GM12878 (cell line): ENCODE data around the gene KMO. TPM values are rescaled to one million over a fixed set of nuclear protein-coding genes. Genes with fewer than 3 reads are reported as not detected.

Source experiments
- ATAC-seq: fragments of 200-7000 bp; cut with Tn5 transposase; 3 replicates; pipeline ENCODE4 v1.9.1; 2020; ENCODE audit warnings: mild to moderate bottlenecking, moderate library complexity
- BruUV-seq: library from RNA; stranded (reverse); fragments of 400-500 nt; replicated peaks from 2 replicates; lab custom pipeline; 2021; lab: Mats Ljungman, UMichigan
- CTCF ChIA-PET: fragments of 300-600 bp; sonication (Branson Sonifier 250); formaldehyde crosslinking; extraction: SDS; loops from one replicate; lab custom pipeline; 2021; ENCODE audit warnings: inconsistent platforms; lab: Yijun Ruan, JAX
- POLR2A ChIA-PET: fragments of 350-600 bp; formaldehyde crosslinking; extraction: SDS; loops from one replicate; lab custom pipeline; 2021; ENCODE audit warnings: inconsistent platforms; lab: Charles Lee
- RAD21 ChIA-PET: fragments of 300-600 bp; sonication (Branson Sonifier 250); formaldehyde crosslinking; loops from one replicate; lab custom pipeline; 2023; ENCODE audit warnings: antibody characterized with exemption; ENCODE audit not compliant: unreplicated experiment; lab: Charles Lee
- SMC1A ChIA-PET: fragments of 300-600 bp; sonication (Branson Sonifier 250); formaldehyde crosslinking; loops from one replicate; lab custom pipeline; 2023; ENCODE audit not compliant: unreplicated experiment, uncharacterized antibody; lab: Charles Lee
- DNase-seq: peaks from one replicate; pipeline ENCODE4 v3.0.0-alpha.2; 2011; ENCODE audit warnings: low read depth, low spot score
- FAIRE-seq: peaks from 3 replicates; lab custom pipeline; 2011; peaks lifted over from hg19 to GRCh38; lab: Jason Lieb, UNC
- H2AFZ ChIP-seq: 2 replicates; pipeline ENCODE4 v1.6.0; 2011; ENCODE audit warnings: low read depth, low read length, control low read depth; ENCODE audit not compliant: control insufficient read depth
- H3K27ac ChIP-seq: 2 replicates; pipeline ENCODE4 v1.5.1; 2011; ENCODE audit warnings: control low read depth; ENCODE audit not compliant: control insufficient read depth, insufficient read depth
- H3K27me3 ChIP-seq, 2 experiments: replicated peaks in 1 of 2; 2 replicates each; pipeline versions ENCODE4 v1.6.0 to v1.6.1; 2011; ENCODE audit warnings: low read length in 1 of 2; ENCODE audit not compliant: control insufficient read depth in 2 of 2, insufficient read depth in 2 of 2
- H3K36me3 ChIP-seq, 2 experiments: 2 replicates each; pipeline ENCODE4 v1.5.1; 2011; ENCODE audit warnings: low read length in 1 of 2; ENCODE audit not compliant: control insufficient read depth in 2 of 2, insufficient read depth in 2 of 2
- H3K4me1 ChIP-seq: 2 replicates; pipeline ENCODE4 v1.6.1; 2011; ENCODE audit warnings: mild to moderate bottlenecking, low read length, moderate library complexity, mixed read lengths; ENCODE audit not compliant: control insufficient read depth, insufficient read depth
- H3K4me2 ChIP-seq: 2 replicates; pipeline ENCODE4 v1.6.0; 2011; ENCODE audit warnings: control low read depth; ENCODE audit not compliant: control insufficient read depth, insufficient read depth
- H3K4me3 ChIP-seq: fragments of 200-600 bp; sonication (generic); 2 replicates; pipeline ENCODE4 v1.5.1; 2016
- H3K79me2 ChIP-seq: 2 replicates; pipeline ENCODE4 v1.6.0; 2011; ENCODE audit warnings: low read length; ENCODE audit not compliant: control insufficient read depth, insufficient read depth
- H3K9ac ChIP-seq: 2 replicates; pipeline ENCODE4 v1.8.0; 2011; ENCODE audit warnings: low read length, control low read depth, mixed read lengths; ENCODE audit not compliant: control insufficient read depth, insufficient read depth
- H3K9me3 ChIP-seq: replicated peaks from 3 replicates; pipeline ENCODE4 v1.5.1; 2011; ENCODE audit warnings: mild to moderate bottlenecking, low read length; ENCODE audit not compliant: control insufficient read depth, insufficient read depth
- H4K20me1 ChIP-seq: 2 replicates; pipeline ENCODE4 v1.6.0; 2011; ENCODE audit not compliant: control insufficient read depth, insufficient read depth
- CHD1 ChIP-seq: IDR thresholded peaks from 2 replicates; pipeline ENCODE4 v1.6.1; 2012; ENCODE audit warnings: low read depth, low read length, improper control_type of control experiment
- ETV6 ChIP-seq, 2 experiments: fragments of 450-650 bp in 1 of 2; IDR thresholded peaks in 1 of 2; conservative IDR thresholded peaks in 1 of 2; 2 replicates each; pipeline ENCODE4 v1.6.1; 2014; ENCODE audit warnings: antibody characterized with exemption in 1 of 2, borderline replicate concordance in 1 of 2, low read depth in 1 of 2, mild to moderate bottlenecking in 1 of 2, moderate library complexity in 1 of 2
- PAX8 ChIP-seq: fragments of 450-650 bp; IDR thresholded peaks from 2 replicates; pipeline ENCODE4 v1.6.1; 2017; ENCODE audit warnings: mild to moderate bottlenecking, moderate library complexity
- TCF12 ChIP-seq: IDR thresholded peaks from 2 replicates; pipeline ENCODE4 v1.6.1; 2011; ENCODE audit warnings: low read depth, mild to moderate bottlenecking, low read length
- WGBS: methylation state at CpG from one replicate; pipeline ENCODE4 v1.1.6; 2016; ENCODE audit warnings: low lambda C conversion rate; ENCODE audit not compliant: insufficient replicate concordance, insufficient coverage; ENCODE audit errors: missing lambda C conversion rate; 5-methylcytosine and 5-hydroxymethylcytosine counted together
- in situ Hi-C: fragments of 300-500 bp; cut with MboI; formaldehyde crosslinking; loops from 9 replicates; pipeline ENCODE4 v1.14.3; 2018; ENCODE audit warnings: mixed read lengths
- intact Hi-C: fragments of 100-400 bp; cut with micrococcal nuclease; formaldehyde crosslinking; loops from one replicate; pipeline ENCODE4 v1.14.2; 2022; ENCODE audit not compliant: unreplicated experiment
- polyA plus RNA-seq, 11 experiments: library from polyadenylated mRNA; depleted of rRNA in 4 of 11; unstranded in 6 of 11; stranded (reverse) in 5 of 11; fragments of >200 nt; fragmentation: Nextera tagmentation in 4 of 11; fragmentation: Illumina TruSeq in 1 of 11; extraction: Ambion mirVana in 4 of 11; extraction: Trizol in 1 of 11; gene quantifications; 1 replicate in 1 of 11; 2 replicates in 10 of 11; pipeline versions ENCODE4 v1.2.1 to v1.2.3, GENCODE V29; 2011 to 2016; ENCODE audit warnings: inconsistent platforms in 2 of 11, missing spikeins in 2 of 11, low read depth in 1 of 11
- total RNA-seq, 4 experiments: library from RNA; depleted of rRNA in 3 of 4; stranded (reverse); fragments of >200 nt in 3 of 4; fragmentation: Illumina TruSeq in 1 of 4; extraction: Trizol in 1 of 4; gene quantifications; 2 replicates each; pipeline versions ENCODE4 v1.2.1 to v1.2.3, GENCODE V29; 2013 to 2021
- TF ChIP-seq, protein P1 (sequence below): fragments of 450-650 bp; IDR thresholded peaks from 2 replicates; pipeline ENCODE4 v1.6.1; 2018; ENCODE audit warnings: borderline replicate concordance, mild to moderate bottlenecking; ENCODE audit not compliant: partially characterized antibody

Gene KMO
- total and polyA plus RNA-seq, 10 of the 15 experiments (the other 5 are each of a cell fraction or from before 2014, with no cell fraction given), result 0.68 to 5.9 (median 1.5) TPM

DNA sequence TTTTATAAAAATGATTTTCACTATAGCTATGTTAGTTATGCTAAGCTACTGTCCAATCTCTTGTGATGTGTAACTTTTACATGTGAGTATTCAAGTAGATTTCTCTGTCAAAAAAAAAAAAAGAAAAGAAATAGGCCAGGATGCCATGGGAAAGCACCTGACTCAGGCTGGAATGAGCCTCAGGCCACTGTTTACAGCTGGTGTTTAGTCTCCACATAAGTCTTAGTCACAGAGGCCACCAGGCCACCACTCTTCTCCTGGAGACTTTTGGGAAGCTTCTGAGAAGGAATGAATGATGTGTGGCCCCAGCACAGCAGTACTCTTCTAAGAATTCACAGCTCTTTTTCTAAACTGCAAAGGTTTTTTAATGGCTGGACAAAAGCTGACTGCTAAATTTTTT, 59.1 kb downstream of the KMO start (continued):
- TF ChIP-seq, protein P1, sequence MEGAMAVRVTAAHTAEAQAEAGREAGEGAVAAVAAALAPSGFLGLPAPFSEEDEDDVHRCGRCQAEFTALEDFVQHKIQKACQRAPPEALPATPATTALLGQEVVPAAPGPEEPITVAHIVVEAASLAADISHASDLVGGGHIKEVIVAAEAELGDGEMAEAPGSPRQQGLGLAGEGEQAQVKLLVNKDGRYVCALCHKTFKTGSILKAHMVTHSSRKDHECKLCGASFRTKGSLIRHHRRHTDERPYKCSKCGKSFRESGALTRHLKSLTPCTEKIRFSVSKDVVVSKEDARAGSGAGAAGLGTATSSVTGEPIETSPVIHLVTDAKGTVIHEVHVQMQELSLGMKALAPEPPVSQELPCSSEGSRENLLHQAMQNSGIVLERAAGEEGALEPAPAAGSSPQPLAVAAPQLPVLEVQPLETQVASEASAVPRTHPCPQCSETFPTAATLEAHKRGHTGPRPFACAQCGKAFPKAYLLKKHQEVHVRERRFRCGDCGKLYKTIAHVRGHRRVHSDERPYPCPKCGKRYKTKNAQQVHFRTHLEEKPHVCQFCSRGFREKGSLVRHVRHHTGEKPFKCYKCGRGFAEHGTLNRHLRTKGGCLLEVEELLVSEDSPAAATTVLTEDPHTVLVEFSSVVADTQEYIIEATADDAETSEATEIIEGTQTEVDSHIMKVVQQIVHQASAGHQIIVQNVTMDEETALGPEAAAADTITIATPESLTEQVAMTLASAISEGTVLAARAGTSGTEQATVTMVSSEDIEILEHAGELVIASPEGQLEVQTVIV, result no peak
- TF ChIP-seq CHD1 (no peak), ETV6 (conservative IDR thresholded peaks at IDR 0.05 in 1 of 2, IDR thresholded peaks at IDR 0.05 in 1 of 2; ENCODE audit: borderline replicate concordance in 1 of 2, low read depth in 1 of 2) (no peak), TCF12 (no peak)

- Histone ChIP-seq H3K4me3 (no peak overlapping the region), H3K4me1 (no peaks in the 10 kb centered on the region), H3K4me2 (no peak overlapping the region), H3K9me3 (no peaks in the 10 kb centered on the region), H3K27ac (no peak overlapping the region), H3K27me3 (no peaks in the 10 kb centered on the region), H3K9ac (no peak overlapping the region), H3K36me3 (no peaks in the 10 kb centered on the region; a peak in 1 of 4 replicates), H4K20me1 (no peaks in the 10 kb centered on the region), H3K79me2 (no peaks in the 10 kb centered on the region), H2AFZ (no peak overlapping the region)
- ChIA-PET SMC1A (interaction anchor here (1.0 kb wide), 1 partner anchor 11 kb away, joined by 3 read pairs; no protein-coding TSS in a partner anchor), CTCF (interaction anchor here (0.6 to 3.3 kb wide), 3 partner anchors 9 to 89 kb away, joined by 3 to 17 read pairs (median 5); no protein-coding TSS in a partner anchor), POLR2A (no interaction called here), RAD21 (interaction anchor here (1.9 kb wide), 1 partner anchor 19 kb away, joined by 7 read pairs; no protein-coding TSS in a partner anchor)
- no peak for DNase-seq
- ATAC-seq, result no peak
- BruUV-seq, result no TSS peak
- 83% methylated on average over 5 of the region's 5 CpGs for WGBS
- intact Hi-C loops (no loop called here), in situ Hi-C loops (no loop called here)
- FAIRE-seq, result no peak
- TF ChIP-seq PAX8, result no peak
Measured at GRCh38 chr1:241591736-241592135, 59.6 kb downstream of the KMO start.
